BE2C (cell line): ENCODE results near the gene MAGOH.

ENCODE experiments used
- DNase-seq: peaks from one replicate; pipeline ENCODE4 v3.0.0-alpha.2; 2020
- H3K27me3 ChIP-seq: fragments of 250-450 bp; sonication (Bioruptor Pico); 2 replicates; pipeline ENCODE4 v1.5.1; 2020; ENCODE audit warnings: mild to moderate bottlenecking
- H3K36me3 ChIP-seq: fragments of 250-450 bp; sonication (Bioruptor Pico); 2 replicates; pipeline ENCODE4 v1.5.1; 2020; ENCODE audit warnings: mild to moderate bottlenecking
- H3K4me1 ChIP-seq: fragments of 250-450 bp; sonication (Bioruptor Pico); 2 replicates; pipeline ENCODE4 v1.5.1; 2020
- H3K4me3 ChIP-seq: 2 replicates; pipeline ENCODE4 v1.5.1; 2011; ENCODE audit warnings: low read depth, low read length
- H3K9me3 ChIP-seq: fragments of 250-450 bp; sonication (Bioruptor Pico); 2 replicates; pipeline ENCODE4 v1.5.1; 2020
- CTCF ChIP-seq: IDR thresholded peaks from 2 replicates; pipeline ENCODE4 v1.5.1; 2012; ENCODE audit warnings: mild to moderate bottlenecking, low read depth, low read length

Gene MAGOH

DNA sequence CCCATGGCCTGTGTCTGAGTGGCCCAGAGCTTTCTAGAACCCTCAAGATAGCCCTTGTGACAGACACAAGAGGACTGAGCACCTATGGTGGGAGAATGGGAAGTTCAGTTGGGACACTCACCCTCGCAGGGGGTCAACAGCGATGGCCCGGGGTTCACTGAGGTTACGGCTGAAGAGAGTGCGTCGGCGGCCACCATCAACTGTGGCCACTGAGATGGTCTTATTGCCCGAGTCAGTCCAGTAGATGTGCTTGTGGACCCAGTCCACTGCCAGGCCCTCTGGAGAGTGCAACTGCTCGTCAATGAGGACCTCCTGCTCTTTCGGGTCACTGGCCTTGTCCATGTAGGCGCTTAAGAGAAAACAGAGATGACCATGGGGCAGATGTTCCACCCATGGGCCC lies 25.7 kb upstream of the MAGOH start:
- DNase-seq, result no peak
- Histone ChIP-seq H3K4me3 (no peak overlapping the region), H3K27me3 (no peaks in the 10 kb centered on the region), H3K36me3 (peaks cover 8% of the 10 kb centered on the region; the same call in 1 of the 2 replicates), H3K9me3 (no peaks in the 10 kb centered on the region), H3K4me1 (no peaks in the 10 kb centered on the region)
- TF ChIP-seq CTCF, result no peak

- Histone ChIP-seq H3K27me3 (no peaks in the 10 kb centered on the region), H3K4me3 (no peak overlapping the region), H3K36me3 (peaks cover 10% of the 10 kb centered on the region; the same call in 1 of the 2 replicates), H3K4me1 (no peaks in the 10 kb centered on the region), H3K9me3 (no peaks in the 10 kb centered on the region)
- TF ChIP-seq CTCF, result no peak
- DNase-seq, result no peak
These were observed 23.7 kb upstream of the MAGOH start for GRCh38 chr1:53262000-53262399.

- H3K4me3 ChIP-seq, result no peak overlapping the region
- no peaks in the 10 kb centered on the region for H3K4me1 ChIP-seq
- TF ChIP-seq CTCF, result no peak
- peaks cover 9% of the 10 kb centered on the region; the same call in 1 of the 2 replicates for H3K36me3 ChIP-seq
- H3K27me3 ChIP-seq, result no peaks in the 10 kb centered on the region
- no peaks in the 10 kb centered on the region for H3K9me3 ChIP-seq
- no peak for DNase-seq
These were observed 22.4 kb upstream of the MAGOH start for GRCh38 chr1:53260631-53261247.

DNA sequence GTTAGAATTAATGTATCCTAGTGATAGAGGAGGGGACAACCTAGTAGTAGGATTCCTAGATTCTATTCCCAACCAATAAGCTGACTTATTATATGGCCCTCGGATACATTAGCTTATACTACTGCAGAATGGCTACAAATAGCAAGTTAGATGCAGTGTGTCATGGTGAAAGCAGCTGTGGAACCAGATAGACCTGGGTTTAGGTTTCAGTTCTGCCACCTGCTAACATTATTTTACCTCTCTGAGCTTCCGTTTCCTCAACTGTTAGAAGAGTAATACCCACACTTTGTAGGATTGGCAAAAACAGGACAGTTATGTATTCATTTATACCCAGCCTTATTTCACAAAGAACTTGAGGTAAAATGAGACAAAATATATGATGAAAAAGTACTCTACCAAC lies 21.6 kb upstream of the MAGOH start:
- Histone ChIP-seq H3K36me3 (peaks cover 14% of the 10 kb centered on the region), H3K27me3 (no peaks in the 10 kb centered on the region), H3K4me3 (no peak overlapping the region), H3K4me1 (no peaks in the 10 kb centered on the region), H3K9me3 (no peaks in the 10 kb centered on the region)
- TF ChIP-seq CTCF, result no peak
- no peak for DNase-seq

DNA sequence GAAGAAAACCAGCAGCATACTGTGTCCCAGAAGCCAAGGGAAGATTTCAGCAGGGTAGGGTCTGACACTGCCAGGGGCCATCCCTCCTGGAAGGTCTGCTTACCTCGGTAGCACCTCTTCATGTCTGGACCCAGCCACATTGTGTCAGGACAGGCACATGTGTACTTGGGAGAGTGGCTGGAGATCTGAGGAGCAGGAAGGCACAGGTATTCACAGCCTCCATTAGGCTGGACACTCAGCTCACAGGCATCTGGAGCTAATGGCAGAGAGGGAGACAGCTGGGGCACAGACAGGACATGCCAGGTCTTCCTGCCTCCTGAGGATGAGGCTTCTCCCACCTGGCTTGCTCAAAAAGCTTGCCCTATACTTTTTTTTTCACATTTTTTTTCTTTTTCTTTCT lies 19.9 kb upstream of the MAGOH start:
- Histone ChIP-seq H3K36me3 (peaks cover 15% of the 10 kb centered on the region), H3K4me1 (no peaks in the 10 kb centered on the region), H3K27me3 (no peaks in the 10 kb centered on the region), H3K4me3 (no peak overlapping the region), H3K9me3 (no peaks in the 10 kb centered on the region)
- no peak for TF ChIP-seq CTCF
- no peak for DNase-seq

- H3K4me1 ChIP-seq, result no peaks in the 10 kb centered on the region
- no peaks in the 10 kb centered on the region for H3K27me3 ChIP-seq
- H3K4me3 ChIP-seq, result no peak overlapping the region
- DNase-seq, result no peak
- TF ChIP-seq CTCF, result no peak
- peaks cover 14% of the 10 kb centered on the region for H3K36me3 ChIP-seq
- no peaks in the 10 kb centered on the region for H3K9me3 ChIP-seq
These were observed 19.2 kb upstream of the MAGOH start for GRCh38 chr1:53257454-53258081.
